Right lobe of liver (tissue), 6 donors: ENCODE data around the gene MAST1. TPM values are rescaled to one million over a fixed set of nuclear protein-coding genes. Genes with fewer than 3 reads are reported as not detected.

Experiments
- ATAC-seq, 4 donors: fragments of 200-7000 bp; cut with Tn5 transposase; one replicate each; pipeline ENCODE4 v1.9.1; 2020; ENCODE audit warnings: mild to moderate bottlenecking in 4 of 4, moderate library complexity in 4 of 4
- DNase-seq, 3 donors: peaks; one replicate each; pipeline ENCODE4 v3.0.0-alpha.2; 2020
- H3K27ac ChIP-seq, 3 donors: fragments of 200-600 bp; one replicate each; pipeline ENCODE4 v1.8.0; 2022
- H3K27me3 ChIP-seq, 2 donors: fragments of 200-600 bp; one replicate each; pipeline ENCODE4 v1.8.0; 2022
- H3K36me3 ChIP-seq, 4 donors: fragments of 200-600 bp; sonication (generic) in 1 of 4; one replicate each; pipeline versions ENCODE4 v1.5.1 to v1.8.0; 2017 to 2022; ENCODE audit warnings: control low read depth in 1 of 4
- H3K4me1 ChIP-seq, 4 donors: fragments of 200-600 bp; sonication (generic) in 1 of 4; one replicate each; pipeline versions ENCODE4 v1.5.1 to v1.8.0; 2017 to 2022; ENCODE audit warnings: control low read depth in 1 of 4
- H3K4me3 ChIP-seq, 3 donors: fragments of 200-600 bp; one replicate each; pipeline ENCODE4 v1.8.0; 2022
- H3K9me3 ChIP-seq, 4 donors: fragments of 200-600 bp; sonication (generic) in 1 of 4; one replicate each; pipeline versions ENCODE4 v1.5.1 to v1.8.0; 2017 to 2022; ENCODE audit warnings: control low read depth in 1 of 4
- POLR2A ChIP-seq: fragments of 450-650 bp; IDR thresholded peaks from one replicate; pipeline ENCODE4 v1.6.1; 2017; ENCODE audit warnings: antibody characterized with exemption, mild to moderate bottlenecking
- WGBS: methylation state at CpG from one replicate; pipeline ENCODE4 v1.1.6; 2018; ENCODE audit warnings: low coverage, low lambda C conversion rate; ENCODE audit not compliant: insufficient coverage; ENCODE audit errors: missing lambda C conversion rate; 5-methylcytosine and 5-hydroxymethylcytosine counted together
- intact Hi-C, 2 donors: fragments of 100-400 bp; cut with DNase I; formaldehyde crosslinking; loops; one replicate each; pipeline versions ENCODE4 v1.11.2 to v1.14.1; 2022
- total RNA-seq, 6 experiments: library from RNA; depleted of rRNA in 2 of 6; stranded (reverse); fragments of >200 nt in 2 of 6; fragmentation: NEBNext Ultra II Directional in 3 of 6; extraction: Animal tissue kit (Norgen Biotek cat#: 25700) in 3 of 6; gene quantifications; one replicate each; pipeline versions ENCODE4 v1.1.0 to v1.2.4, GENCODE V29; 2016 to 2023
- TF ChIP-seq, protein P1 (sequence below), 4 donors: fragments of 200-600 bp in 3 of 4; fragments of 450-650 bp in 1 of 4; IDR thresholded peaks; one replicate each; pipeline versions ENCODE4 v1.5.1 to v1.8.0; 2016 to 2022; ENCODE audit warnings: antibody characterized with exemption in 4 of 4, mild to moderate bottlenecking in 2 of 4
- donor health status: DM: no; HTN: yes; CAD: no.
- donor health status: DM: no; HTN: no; CAD: no.
- donor health status: DM: no; HTN: no; CAD: no.
- donor health status: DM: no; HTN: yes; CAD: no.
- donor health status: DM: no; HTN: yes; CAD: no.

Gene MAST1
- total RNA-seq, 6 experiments from 2014 or later = 0.06 to 0.49 (median 0.34) TPM; not detected in 2

DNA sequence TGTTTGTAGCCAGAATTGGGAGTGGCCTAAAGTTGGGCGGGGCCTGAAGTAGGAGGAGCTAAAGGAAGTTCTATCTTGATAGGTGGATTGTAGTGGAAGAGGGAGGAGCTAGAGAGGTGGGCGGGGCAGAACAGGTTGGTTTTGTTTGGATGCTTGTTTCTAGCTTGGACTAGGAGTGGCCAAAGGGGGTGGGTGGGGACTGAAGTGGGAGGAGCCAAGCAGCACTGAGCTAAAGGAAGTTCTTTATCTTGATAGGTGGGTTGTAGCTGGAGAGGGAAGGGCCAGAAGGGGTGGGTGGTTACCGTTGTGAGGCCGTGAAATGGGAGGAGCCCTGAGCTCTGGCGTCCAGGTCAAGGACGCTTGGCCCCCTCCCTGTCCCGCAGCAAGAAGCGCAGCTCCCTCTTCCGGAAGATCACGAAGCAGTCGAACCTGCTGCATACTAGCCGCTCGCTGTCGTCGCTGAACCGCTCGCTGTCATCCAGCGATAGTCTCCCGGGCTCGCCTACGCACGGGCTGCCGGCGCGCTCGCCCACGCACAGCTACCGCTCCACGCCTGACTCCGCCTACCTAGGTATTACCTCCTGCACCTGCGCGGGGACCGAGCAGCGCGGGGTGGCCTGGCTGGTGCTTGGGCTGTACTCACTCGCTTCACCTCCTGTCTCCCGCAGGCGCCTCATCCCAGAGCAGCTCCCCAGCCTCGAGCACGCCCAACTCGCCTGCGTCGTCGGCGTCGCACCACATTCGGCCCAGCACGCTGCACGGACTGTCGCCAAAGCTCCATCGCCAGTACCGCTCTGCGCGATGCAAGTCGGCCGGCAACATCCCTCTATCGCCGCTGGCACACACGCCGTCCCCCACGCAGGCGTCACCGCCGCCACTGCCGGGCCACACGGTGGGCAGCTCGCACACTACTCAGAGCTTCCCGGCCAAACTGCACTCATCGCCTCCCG is 34.9 kb downstream of the MAST1 start:
- H3K27ac ChIP-seq = no peak overlapping the region
- no peaks in the 10 kb centered on the region for H3K9me3 ChIP-seq
- intact Hi-C loops = no loop called here
- H3K4me3 ChIP-seq = peak overlapping the region; percentile 9 to 27 (median 18)
- DNase-seq = peak; percentile 63 to 75 (median 69)
- H3K4me1 ChIP-seq = no peaks in the 10 kb centered on the region
- TF ChIP-seq, protein P1, sequence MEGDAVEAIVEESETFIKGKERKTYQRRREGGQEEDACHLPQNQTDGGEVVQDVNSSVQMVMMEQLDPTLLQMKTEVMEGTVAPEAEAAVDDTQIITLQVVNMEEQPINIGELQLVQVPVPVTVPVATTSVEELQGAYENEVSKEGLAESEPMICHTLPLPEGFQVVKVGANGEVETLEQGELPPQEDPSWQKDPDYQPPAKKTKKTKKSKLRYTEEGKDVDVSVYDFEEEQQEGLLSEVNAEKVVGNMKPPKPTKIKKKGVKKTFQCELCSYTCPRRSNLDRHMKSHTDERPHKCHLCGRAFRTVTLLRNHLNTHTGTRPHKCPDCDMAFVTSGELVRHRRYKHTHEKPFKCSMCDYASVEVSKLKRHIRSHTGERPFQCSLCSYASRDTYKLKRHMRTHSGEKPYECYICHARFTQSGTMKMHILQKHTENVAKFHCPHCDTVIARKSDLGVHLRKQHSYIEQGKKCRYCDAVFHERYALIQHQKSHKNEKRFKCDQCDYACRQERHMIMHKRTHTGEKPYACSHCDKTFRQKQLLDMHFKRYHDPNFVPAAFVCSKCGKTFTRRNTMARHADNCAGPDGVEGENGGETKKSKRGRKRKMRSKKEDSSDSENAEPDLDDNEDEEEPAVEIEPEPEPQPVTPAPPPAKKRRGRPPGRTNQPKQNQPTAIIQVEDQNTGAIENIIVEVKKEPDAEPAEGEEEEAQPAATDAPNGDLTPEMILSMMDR (IDR thresholded peaks at IDR 0.05) = no peak
- no peak for TF ChIP-seq POLR2A
- ATAC-seq = peak; percentile 74 to 88 (median 86)
- 32% methylated on average over 9 of the region's 70 CpGs for WGBS
- H3K27me3 ChIP-seq = no peaks in the 10 kb centered on the region
- peaks cover 0 to 5% (median 0%) of the 10 kb centered on the region in 4 donors for H3K36me3 ChIP-seq

DNA sequence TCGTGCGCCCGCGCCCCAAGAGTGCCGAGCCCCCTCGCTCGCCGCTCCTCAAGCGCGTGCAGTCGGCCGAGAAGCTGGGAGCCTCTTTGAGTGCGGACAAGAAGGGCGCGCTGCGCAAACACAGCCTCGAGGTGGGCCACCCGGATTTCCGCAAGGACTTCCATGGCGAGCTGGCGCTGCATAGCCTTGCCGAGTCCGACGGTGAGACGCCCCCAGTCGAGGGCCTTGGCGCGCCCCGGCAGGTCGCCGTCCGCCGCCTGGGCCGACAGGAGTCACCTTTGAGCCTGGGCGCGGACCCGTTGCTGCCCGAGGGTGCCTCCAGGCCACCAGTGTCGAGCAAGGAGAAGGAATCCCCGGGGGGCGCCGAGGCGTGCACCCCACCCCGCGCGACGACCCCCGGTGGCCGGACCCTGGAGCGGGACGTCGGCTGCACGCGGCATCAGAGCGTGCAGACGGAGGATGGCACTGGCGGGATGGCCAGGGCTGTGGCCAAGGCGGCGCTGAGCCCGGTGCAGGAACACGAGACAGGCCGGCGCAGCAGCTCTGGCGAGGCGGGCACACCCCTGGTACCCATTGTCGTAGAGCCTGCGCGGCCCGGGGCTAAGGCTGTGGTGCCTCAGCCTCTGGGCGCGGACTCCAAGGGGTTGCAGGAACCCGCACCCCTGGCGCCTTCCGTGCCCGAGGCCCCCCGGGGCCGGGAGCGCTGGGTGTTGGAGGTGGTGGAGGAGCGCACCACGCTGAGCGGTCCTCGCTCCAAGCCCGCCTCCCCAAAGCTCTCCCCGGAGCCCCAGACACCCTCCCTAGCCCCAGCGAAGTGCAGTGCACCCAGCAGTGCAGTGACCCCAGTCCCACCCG is 35.8 kb downstream of the MAST1 start:
- Histone ChIP-seq H3K27ac (no peak overlapping the region), H3K4me3 (peak overlapping the region in 1 of 3 donors; percentile 27), H3K9me3 (no peaks in the 10 kb centered on the region), H3K36me3 (peaks cover 0 to 5% (median 0%) of the 10 kb centered on the region in 4 donors), H3K4me1 (no peaks in the 10 kb centered on the region), H3K27me3 (no peaks in the 10 kb centered on the region)
- no peak for TF ChIP-seq POLR2A
- TF ChIP-seq, protein P1 (IDR thresholded peaks at IDR 0.05) = no peak
- intact Hi-C loops = no loop called here
- 94% methylated on average over 21 of the region's 86 CpGs for WGBS
- peak in 1 of 4 donors; percentile 5 for ATAC-seq
- DNase-seq = no peak

DNA sequence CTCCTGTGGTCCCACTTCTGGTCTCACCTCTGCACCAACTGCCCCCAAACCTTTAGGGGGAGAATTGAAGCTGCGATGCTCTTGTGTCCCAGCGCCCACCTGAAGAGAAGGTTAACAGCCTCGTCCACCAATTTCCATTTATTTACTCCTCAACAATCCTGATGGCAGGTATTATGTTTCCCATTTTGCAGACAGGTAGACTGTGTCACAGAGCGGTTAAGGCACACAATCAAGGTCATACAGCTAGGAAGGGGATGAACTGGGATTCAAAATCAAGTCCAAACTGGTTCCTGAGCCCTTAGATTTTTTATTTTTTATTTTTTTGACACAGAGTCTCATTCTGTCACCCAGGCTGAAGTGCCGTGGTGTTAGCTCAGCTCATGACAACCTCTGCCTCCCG is 36.8 kb downstream of the MAST1 start:
- 87% methylated on average over 4 of the region's 6 CpGs for WGBS
- no peak overlapping the region for H3K4me3 ChIP-seq
- intact Hi-C loops = no loop called here
- no peaks in the 10 kb centered on the region for H3K4me1 ChIP-seq
- no peaks in the 10 kb centered on the region for H3K27me3 ChIP-seq
- peaks cover 0 to 5% (median 0%) of the 10 kb centered on the region in 4 donors for H3K36me3 ChIP-seq
- DNase-seq (no peak), ATAC-seq (no peak)
- no peak overlapping the region for H3K27ac ChIP-seq
- H3K9me3 ChIP-seq = no peaks in the 10 kb centered on the region
- TF ChIP-seq, protein P1 (IDR thresholded peaks at IDR 0.05) = no peak
- TF ChIP-seq POLR2A = no peak

DNA sequence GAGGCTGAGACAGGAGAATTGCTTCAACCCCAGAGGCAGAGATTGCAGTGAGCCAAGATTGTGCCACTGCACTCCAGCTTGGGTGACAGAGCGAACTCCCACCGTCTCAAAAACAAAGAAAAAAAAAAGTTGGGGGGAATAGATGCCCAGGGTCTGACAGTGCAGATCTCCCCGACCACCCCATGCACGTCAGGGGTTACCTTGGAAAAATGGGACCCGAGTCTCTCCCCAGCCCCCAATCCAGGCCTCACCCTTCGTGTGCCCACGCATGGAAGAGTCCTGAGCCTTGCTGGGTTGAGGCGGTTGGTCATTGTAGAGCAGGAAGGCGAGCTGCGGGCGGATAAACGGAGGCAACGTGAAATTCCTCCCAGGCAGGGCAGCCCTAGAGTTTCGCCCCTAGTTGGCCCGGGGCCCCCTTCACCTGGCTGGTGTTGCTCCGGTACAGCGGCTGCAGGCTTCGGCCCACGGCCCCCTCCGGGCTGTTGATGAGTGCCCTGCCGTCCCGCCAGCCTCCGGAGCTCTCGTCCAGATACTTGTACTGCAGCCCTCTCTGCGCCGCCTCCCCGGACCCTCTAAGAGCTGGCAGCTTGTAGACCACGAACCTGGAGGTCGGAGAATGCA is 42.3 kb downstream of the MAST1 start:
- peak overlapping the region; percentile 63 to 71 (median 68) for H3K27ac ChIP-seq
- peaks cover 0 to 5% (median 0%) of the 10 kb centered on the region in 4 donors for H3K9me3 ChIP-seq
- intact Hi-C loops = loop anchor here in 1 of 2 donors (10.0 kb wide), 1 partner anchor 54 kb away; the partner anchor contains the start of genes CALR and FARSA
- DNase-seq (peak in 1 of 3 donors; percentile 68), ATAC-seq (peak; percentile 19 to 41 (median 28))
- peaks cover 0 to 13% (median 0%) of the 10 kb centered on the region in 4 donors for H3K4me1 ChIP-seq
- no peak for TF ChIP-seq POLR2A
- TF ChIP-seq, protein P1 (IDR thresholded peaks at IDR 0.05) = no peak
- H3K27me3 ChIP-seq = no peaks in the 10 kb centered on the region
- H3K4me3 ChIP-seq = peak overlapping the region; percentile 51 to 72 (median 70)
- WGBS = 20% methylated on average over 22 of the region's 29 CpGs
- peaks cover 0 to 5% (median 0%) of the 10 kb centered on the region in 4 donors for H3K36me3 ChIP-seq
